ENCODE data around the gene RBP2.

Gene RBP2

GRCh38 chr3:139476348-139476747 lies at the start of gene RBP2:
RBP2 (minus strand) TSS chr3:139476516; CDS start chr3:139476459, 57 bp downstream.
- DNase-seq (ENCODE audit: low read depth in 1 of 2, low spot score in 1 of 2) = no peak

GRCh38 chr3:139524841-139525636 lies 48.7 kb upstream of the RBP2 start:
- DNase-seq (ENCODE audit: low read depth in 1 of 2, low spot score in 1 of 2) = no peak

GRCh38 chr3:139523718-139524117 lies 47.4 kb upstream of the RBP2 start:
- no peak for DNase-seq (ENCODE audit: low read depth in 1 of 2, low spot score in 1 of 2)

- DNase-seq (ENCODE audit: low read depth in 1 of 2, low spot score in 1 of 2) = no peak
Observed at GRCh38 chr3:139523166-139523565, 46.9 kb upstream of the RBP2 start.

GRCh38 chr3:139522421-139522820 lies 46.1 kb upstream of the RBP2 start:
- DNase-seq (ENCODE audit: low read depth in 1 of 2, low spot score in 1 of 2) = no peak

GRCh38 chr3:139521816-139522215 lies 45.5 kb upstream of the RBP2 start:
- no peak for DNase-seq (ENCODE audit: low read depth in 1 of 2, low spot score in 1 of 2)

- no peak for DNase-seq (ENCODE audit: low read depth in 1 of 2, low spot score in 1 of 2)
Observed at GRCh38 chr3:139521144-139521543, 44.8 kb upstream of the RBP2 start.

GRCh38 chr3:139519998-139520737 lies 43.9 kb upstream of the RBP2 start:
- no peak for DNase-seq (ENCODE audit: low read depth in 1 of 2, low spot score in 1 of 2)

- DNase-seq (ENCODE audit: low read depth in 1 of 2, low spot score in 1 of 2) = no peak
Observed at GRCh38 chr3:139518926-139519842, 42.9 kb upstream of the RBP2 start.

GRCh38 chr3:139518306-139518705 lies 42.0 kb upstream of the RBP2 start:
- DNase-seq (ENCODE audit: low read depth in 1 of 2, low spot score in 1 of 2) = no peak

- DNase-seq (ENCODE audit: low read depth in 1 of 2, low spot score in 1 of 2) = no peak
Observed at GRCh38 chr3:139517321-139518065, 41.2 kb upstream of the RBP2 start.

- no peak for DNase-seq (ENCODE audit: low read depth in 1 of 2, low spot score in 1 of 2)
Observed at GRCh38 chr3:139514741-139515140, 38.4 kb upstream of the RBP2 start.

GRCh38 chr3:139509631-139510030 lies 33.3 kb upstream of the RBP2 start:
- no peak for DNase-seq (ENCODE audit: low read depth in 1 of 2, low spot score in 1 of 2)

GRCh38 chr3:139506766-139507165 lies 30.4 kb upstream of the RBP2 start:
- no peak for DNase-seq (ENCODE audit: low read depth in 1 of 2, low spot score in 1 of 2)

- DNase-seq (ENCODE audit: low read depth in 1 of 2, low spot score in 1 of 2) = no peak
Observed at GRCh38 chr3:139505829-139506386, 29.6 kb upstream of the RBP2 start.

GRCh38 chr3:139499536-139499935 lies 23.2 kb upstream of the RBP2 start:
- DNase-seq (ENCODE audit: low read depth in 1 of 2, low spot score in 1 of 2) = no peak

- DNase-seq (ENCODE audit: low read depth in 1 of 2, low spot score in 1 of 2) = no peak
Observed at GRCh38 chr3:139493826-139494385, 17.6 kb upstream of the RBP2 start.

GRCh38 chr3:139491966-139492365 lies 15.7 kb upstream of the RBP2 start:
- no peak for DNase-seq (ENCODE audit: low read depth in 1 of 2, low spot score in 1 of 2)

GRCh38 chr3:139491027-139491700 lies 14.8 kb upstream of the RBP2 start:
- DNase-seq (ENCODE audit: low read depth in 1 of 2, low spot score in 1 of 2) = no peak

GRCh38 chr3:139482206-139482605 lies 5.9 kb upstream of the RBP2 start:
- DNase-seq (ENCODE audit: low read depth in 1 of 2, low spot score in 1 of 2) = no peak
